ENCODE results near the gene ETS2. TPM values are rescaled to one million over a fixed set of nuclear protein-coding genes. Genes with fewer than 3 reads are reported as not detected.

The ETS2 gene
- total and polyA plus RNA-seq, 10 of the 15 experiments (the other 5 are each of a cell fraction or from before 2014, with no cell fraction given), result 0.52 to 8.6 (median 3.8) TPM

- TF ChIP-seq ZNF687 (IDR thresholded peaks at IDR 0.05), result peak; percentile 50
- 0 out of 2 replicates have a peak, but pooled peaks have one; percentile 24 for TF ChIP-seq GATAD2B (conservative IDR thresholded peaks at IDR 0.05; ENCODE audit: low read depth)
- TF ChIP-seq FOXM1 (IDR thresholded peaks at IDR 0.05; ENCODE audit: low read depth, low read length), result no peak
- no peak for TF ChIP-seq ZNF24 (IDR thresholded peaks at IDR 0.05)
- TF ChIP-seq IKZF1 (conservative IDR thresholded peaks at IDR 0.05), result peak; percentile 48
- peak; percentile 55; the same call in 1 of the 2 replicates for TF ChIP-seq MXI1 (IDR thresholded peaks at IDR 0.05; ENCODE audit: low read depth, low read length)
- TF ChIP-seq HDGF (IDR thresholded peaks at IDR 0.05), result peak; percentile 93
- peak; percentile 84 for TF ChIP-seq PKNOX1 (IDR thresholded peaks at IDR 0.05)
- TF ChIP-seq SMARCA5 (IDR thresholded peaks at IDR 0.05), result peak; percentile 25; the same call in 1 of the 2 replicates
- TF ChIP-seq PBX3 (IDR thresholded peaks at IDR 0.05; ENCODE audit: insufficient replicate concordance, low read depth, low read length), result peak; percentile 62
- peak; percentile 46; the same call in 1 of the 2 replicates for TF ChIP-seq BACH1 (IDR thresholded peaks at IDR 0.05; ENCODE audit: borderline replicate concordance)
- TF ChIP-seq PRDM15 (CRISPR knock-in tag; IDR thresholded peaks at IDR 0.05), result no peak
- peak; percentile 92 for TF ChIP-seq NFXL1 (IDR thresholded peaks at IDR 0.05; ENCODE audit: borderline replicate concordance)
- peak; percentile 80 for TF ChIP-seq POLR2A (IDR thresholded peaks at IDR 0.05; ENCODE audit: low read depth, low read length)
- TF ChIP-seq MAX (IDR thresholded peaks at IDR 0.05; ENCODE audit: low read depth, low read length), result peak; percentile 70
- TF ChIP-seq ZNF217 (IDR thresholded peaks at IDR 0.05), result no peak
These were observed at the start of gene ETS2 (continued) for GRCh38 chr21:38805328-38806152.
